Karpas-422 (cell line): ENCODE measurements around the gene SORCS2. TPM values are rescaled to one million over a fixed set of nuclear protein-coding genes. Genes with fewer than 3 reads are reported as not detected.

Experiments used
- DNase-seq: peaks from one replicate; pipeline ENCODE4 v3.0.0-alpha.2; 2015
- H2AFZ ChIP-seq: fragments of 200-600 bp; sonication (generic); 2 replicates; pipeline ENCODE4 v1.6.1; 2014; ENCODE audit warnings: antibody characterized with exemption, low read length, mixed read lengths
- H3K27ac ChIP-seq: fragments of 200-600 bp; sonication (generic); 2 replicates; pipeline ENCODE4 v1.5.1; 2014; ENCODE audit warnings: mild to moderate bottlenecking, low read length, moderate library complexity
- H3K27me3 ChIP-seq: fragments of 200-600 bp; sonication (generic); 2 replicates; pipeline ENCODE4 v1.6.1; 2014; ENCODE audit warnings: low read length, mixed read lengths
- H3K36me3 ChIP-seq: fragments of 200-600 bp; sonication (generic); 2 replicates; pipeline ENCODE4 v1.6.1; 2014; ENCODE audit warnings: low read length, mixed read lengths; ENCODE audit not compliant: insufficient read depth
- H3K4me1 ChIP-seq: fragments of 200-600 bp; sonication (generic); 2 replicates; pipeline ENCODE4 v1.6.1; 2014; ENCODE audit warnings: mild to moderate bottlenecking, low read length, mixed read lengths
- H3K4me2 ChIP-seq: fragments of 200-600 bp; sonication (generic); 2 replicates; pipeline ENCODE4 v1.6.1; 2014; ENCODE audit warnings: low read length, low read depth, mild to moderate bottlenecking; ENCODE audit not compliant: poor library complexity, severe bottlenecking
- H3K4me3 ChIP-seq: fragments of 200-600 bp; sonication (generic); 2 replicates; pipeline ENCODE4 v1.5.1; 2014; ENCODE audit warnings: mild to moderate bottlenecking, antibody characterized with exemption, low read length, mixed read lengths
- H3K79me2 ChIP-seq: fragments of 200-600 bp; sonication (generic); 2 replicates; pipeline ENCODE4 v1.6.1; 2014; ENCODE audit warnings: mild to moderate bottlenecking, low read length, mixed read lengths
- H3K9ac ChIP-seq: fragments of 200-600 bp; sonication (generic); 2 replicates; pipeline ENCODE4 v1.6.0; 2014; ENCODE audit warnings: low read length
- H3K9me2 ChIP-seq: fragments of 200-600 bp; sonication (generic), shearing (Covaris generic); replicated peaks from 2 replicates; pipeline ENCODE4 v1.6.0; 2014; ENCODE audit warnings: mild to moderate bottlenecking, low read length, moderate library complexity; ENCODE audit not compliant: insufficient read depth
- H3K9me3 ChIP-seq: fragments of 300-700, 200-600 bp; sonication (generic); 2 replicates; pipeline ENCODE4 v1.6.1; 2014; ENCODE audit warnings: low read length, mixed read lengths
- H4K20me1 ChIP-seq: fragments of 200-600 bp; sonication (generic); 2 replicates; pipeline ENCODE4 v1.6.1; 2014; ENCODE audit warnings: mild to moderate bottlenecking, antibody characterized with exemption, low read length, low read depth; ENCODE audit not compliant: insufficient read depth
- total RNA-seq: library from RNA; depleted of rRNA; stranded (reverse); fragments of >200 nt; shearing (Covaris generic); gene quantifications from 2 replicates; pipeline ENCODE4 v1.2.3, GENCODE V29; 2014; ENCODE audit warnings: low replicate concordance

The SORCS2 gene
- total RNA-seq, 1 experiment from 2014 or later = not detected

GRCh38 chr4:7705062-7705461 is 512.7 kb downstream of the SORCS2 start:
- Histone ChIP-seq H2AFZ (no peak overlapping the region), H3K79me2 (no peaks in the 10 kb centered on the region), H3K4me2 (no peak overlapping the region), H3K4me3 (no peak overlapping the region), H3K9ac (no peak overlapping the region), H3K27ac (no peak overlapping the region), H3K36me3 (no peaks in the 10 kb centered on the region), H3K9me2 (no peaks in the 10 kb centered on the region), H3K9me3 (no peaks in the 10 kb centered on the region), H3K27me3 (no peaks in the 10 kb centered on the region), H3K4me1 (no peaks in the 10 kb centered on the region), H4K20me1 (no peaks in the 10 kb centered on the region)
- no peak for DNase-seq

- DNase-seq = no peak
- Histone ChIP-seq H4K20me1 (no peaks in the 10 kb centered on the region), H3K27me3 (no peaks in the 10 kb centered on the region), H3K9ac (no peak overlapping the region), H3K9me2 (no peaks in the 10 kb centered on the region), H3K4me2 (no peak overlapping the region), H3K4me3 (no peak overlapping the region), H3K4me1 (no peaks in the 10 kb centered on the region), H3K9me3 (no peaks in the 10 kb centered on the region), H3K27ac (no peak overlapping the region), H3K36me3 (no peaks in the 10 kb centered on the region), H3K79me2 (no peaks in the 10 kb centered on the region), H2AFZ (no peak overlapping the region)
Measured at GRCh38 chr4:7705593-7705992, 513.3 kb downstream of the SORCS2 start.

- Histone ChIP-seq H3K9me2 (no peaks in the 10 kb centered on the region), H3K27me3 (no peaks in the 10 kb centered on the region), H4K20me1 (no peaks in the 10 kb centered on the region), H3K4me1 (no peaks in the 10 kb centered on the region), H3K27ac (no peak overlapping the region), H3K79me2 (no peaks in the 10 kb centered on the region), H3K4me2 (no peak overlapping the region), H2AFZ (no peak overlapping the region), H3K36me3 (no peaks in the 10 kb centered on the region), H3K4me3 (no peak overlapping the region), H3K9ac (no peak overlapping the region), H3K9me3 (no peaks in the 10 kb centered on the region)
- DNase-seq = no peak
Measured at GRCh38 chr4:7708238-7708637, 515.9 kb downstream of the SORCS2 start.

GRCh38 chr4:7708981-7709380 is 516.6 kb downstream of the SORCS2 start:
- DNase-seq = no peak
- H3K9me2 ChIP-seq = no peaks in the 10 kb centered on the region
- H3K79me2 ChIP-seq = no peaks in the 10 kb centered on the region
- H4K20me1 ChIP-seq = no peaks in the 10 kb centered on the region
- no peak overlapping the region for H3K9ac ChIP-seq
- H3K4me1 ChIP-seq = no peaks in the 10 kb centered on the region
- no peak overlapping the region for H3K4me2 ChIP-seq
- no peaks in the 10 kb centered on the region for H3K27me3 ChIP-seq
- H2AFZ ChIP-seq = no peak overlapping the region
- H3K36me3 ChIP-seq = no peaks in the 10 kb centered on the region
- no peak overlapping the region for H3K27ac ChIP-seq
- H3K9me3 ChIP-seq = no peaks in the 10 kb centered on the region
- no peak overlapping the region for H3K4me3 ChIP-seq

- no peak overlapping the region for H2AFZ ChIP-seq
- H3K79me2 ChIP-seq = no peaks in the 10 kb centered on the region
Measured at GRCh38 chr4:7709431-7709830, 517.1 kb downstream of the SORCS2 start.

GRCh38 chr4:7710126-7710525 is 517.8 kb downstream of the SORCS2 start:
- no peak overlapping the region for H3K4me3 ChIP-seq
- H2AFZ ChIP-seq = no peak overlapping the region
- H3K79me2 ChIP-seq = no peaks in the 10 kb centered on the region
- DNase-seq = no peak
- no peaks in the 10 kb centered on the region for H3K36me3 ChIP-seq
- H3K27ac ChIP-seq = no peak overlapping the region
- no peak overlapping the region for H3K4me2 ChIP-seq
- no peaks in the 10 kb centered on the region for H3K9me3 ChIP-seq
- H4K20me1 ChIP-seq = no peaks in the 10 kb centered on the region
- H3K4me1 ChIP-seq = no peaks in the 10 kb centered on the region
- H3K9me2 ChIP-seq = no peaks in the 10 kb centered on the region
- no peak overlapping the region for H3K9ac ChIP-seq
- no peaks in the 10 kb centered on the region for H3K27me3 ChIP-seq

More at GRCh38 chr4:7709431-7709830, 517.1 kb downstream of the SORCS2 start:
- Histone ChIP-seq H3K9ac (no peak overlapping the region), H3K4me2 (no peak overlapping the region), H3K27me3 (no peaks in the 10 kb centered on the region), H4K20me1 (no peaks in the 10 kb centered on the region), H3K9me2 (no peaks in the 10 kb centered on the region), H3K36me3 (no peaks in the 10 kb centered on the region), H3K27ac (no peak overlapping the region), H3K4me1 (no peaks in the 10 kb centered on the region), H3K4me3 (no peak overlapping the region), H3K9me3 (no peaks in the 10 kb centered on the region)
- DNase-seq = no peak

- Histone ChIP-seq H3K9ac (no peak overlapping the region), H3K36me3 (no peaks in the 10 kb centered on the region), H2AFZ (no peak overlapping the region), H3K4me2 (no peak overlapping the region), H3K4me3 (no peak overlapping the region), H3K9me2 (no peaks in the 10 kb centered on the region), H3K4me1 (no peaks in the 10 kb centered on the region), H3K27me3 (no peaks in the 10 kb centered on the region), H3K9me3 (no peaks in the 10 kb centered on the region), H3K27ac (no peak overlapping the region), H4K20me1 (no peaks in the 10 kb centered on the region), H3K79me2 (no peaks in the 10 kb centered on the region)
- DNase-seq = no peak
Measured at GRCh38 chr4:7710576-7711306, 518.4 kb downstream of the SORCS2 start.

GRCh38 chr4:7711307-7711963 is 519.1 kb downstream of the SORCS2 start:
- Histone ChIP-seq H3K9ac (no peak overlapping the region), H4K20me1 (no peaks in the 10 kb centered on the region), H3K27ac (no peak overlapping the region), H3K4me2 (no peak overlapping the region), H2AFZ (no peak overlapping the region), H3K27me3 (no peaks in the 10 kb centered on the region), H3K36me3 (no peaks in the 10 kb centered on the region), H3K4me1 (no peaks in the 10 kb centered on the region), H3K9me3 (no peaks in the 10 kb centered on the region), H3K9me2 (no peaks in the 10 kb centered on the region), H3K79me2 (no peaks in the 10 kb centered on the region), H3K4me3 (no peak overlapping the region)
- DNase-seq = no peak
